H1 (cell line): Measurements from ENCODE around the gene NAPA. TPM values are rescaled to one million over a fixed set of nuclear protein-coding genes. Genes with fewer than 3 reads are reported as not detected.

Source experiments
- CHD7 ChIP-seq: fragments of 300-600 bp; sonication (generic); IDR thresholded peaks from 2 replicates; pipeline ENCODE4 v1.7.1; 2012; ENCODE audit warnings: low read length, moderate library complexity, mild to moderate bottlenecking, inconsistent platforms; ENCODE audit not compliant: insufficient replicate concordance
- GTF2F1 ChIP-seq: IDR thresholded peaks from 2 replicates; pipeline ENCODE4 v1.6.1; 2012; ENCODE audit warnings: low read depth, low read length, improper control_type of control experiment, borderline replicate concordance
- POLR2AphosphoS5 ChIP-seq: IDR thresholded peaks from 2 replicates; pipeline ENCODE4 v1.6.1; 2011; ENCODE audit warnings: low read depth, low read length
- polyA plus RNA-seq, 7 experiments: library from polyadenylated mRNA; depleted of rRNA in 3 of 7; stranded (reverse) in 5 of 7; unstranded in 2 of 7; fragments of >200 nt in 5 of 7; fragments of 200-250 nt in 2 of 7; gene quantifications; 1 replicate in 5 of 7; 2 replicates in 1 of 7; 4 replicates in 1 of 7; pipeline versions ENCODE4 v1.2.1 to v1.2.3, GENCODE V29; 2011 to 2013; ENCODE audit warnings: missing spikeins in 2 of 7, mixed read lengths in 2 of 7
- total RNA-seq: library from RNA; stranded (reverse); fragmentation: NEBNext Ultra II Directional; extraction: Animal tissue kit (Norgen Biotek cat#: 25700); gene quantifications from 2 replicates; pipeline ENCODE4 v1.2.1, GENCODE V29; 2021

Gene NAPA
- total and polyA plus RNA-seq, 2 of the 8 experiments (the other 6 are each of a cell fraction or from before 2014, with no cell fraction given), result 58.5 to 78.2 TPM

GRCh38 chr19:47523473-47523872 is 8.6 kb upstream of the NAPA start (continued):
- TF ChIP-seq CHD7 (no peak), POLR2AphosphoS5 (no peak), GTF2F1 (no peak)
